Fibroblast of villous mesenchyme (primary cell): ENCODE data around the gene CCDC70. TPM values are rescaled to one million over a fixed set of nuclear protein-coding genes. Genes with fewer than 3 reads are reported as not detected.
A peak's percentile ranks its signal among the peaks of the same experiment; 100 is the strongest.

Source experiments
- DNase-seq: peaks from one replicate; pipeline ENCODE4 v3.0.0-alpha.2; 2010; ENCODE audit warnings: low read depth
- H3K4me3 ChIP-seq: 2 replicates; pipeline ENCODE4 v1.5.1; 2011; ENCODE audit warnings: low read depth, mild to moderate bottlenecking, low read length
- CTCF ChIP-seq: IDR thresholded peaks from 2 replicates; pipeline ENCODE4 v1.5.1; 2012; ENCODE audit warnings: low read depth, mild to moderate bottlenecking, low read length; ENCODE audit not compliant: insufficient read depth
- total RNA-seq: library from RNA; depleted of rRNA; stranded (reverse); fragments of >200 nt; gene quantifications from 2 replicates; pipeline ENCODE4 v1.2.3, GENCODE V29; 2012

Gene CCDC70
- total RNA-seq, 1 donor, result not detected

DNA sequence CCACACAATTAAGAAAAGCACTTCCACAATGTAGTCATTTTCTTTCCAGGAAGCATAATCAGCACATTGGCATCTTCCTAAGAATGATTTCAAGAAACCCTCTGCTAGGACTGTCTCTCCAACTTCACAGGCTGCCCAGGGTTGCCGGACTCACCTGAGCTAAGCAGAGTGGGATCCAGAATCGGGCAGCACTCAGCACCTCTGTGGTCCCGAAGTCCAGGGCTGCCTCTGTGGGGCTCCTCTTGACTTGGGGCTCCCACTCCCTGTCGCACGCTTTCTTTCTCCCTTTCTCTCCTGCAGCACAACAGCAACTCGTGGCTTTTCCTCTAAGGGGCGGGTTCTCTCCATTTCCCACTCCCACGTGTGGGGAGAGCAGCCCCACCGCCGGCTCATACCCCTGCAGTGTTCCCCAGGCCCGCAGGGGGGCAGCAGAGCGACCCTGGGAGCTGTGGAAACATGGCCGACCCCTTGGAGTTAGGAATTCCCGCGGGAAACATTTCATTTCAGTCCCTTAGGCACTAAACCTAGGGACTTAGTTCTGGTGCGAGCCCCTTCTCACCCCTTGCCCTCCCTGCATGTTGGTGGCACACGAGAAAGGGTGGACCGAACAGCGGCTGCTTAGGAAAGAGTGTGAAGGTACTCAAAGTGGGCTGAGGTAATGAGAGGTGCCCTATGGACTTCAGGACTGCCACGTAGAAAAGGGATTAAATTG lies 16.8 kb upstream of the CCDC70 start, which contains the start of gene TMEM272:
TSS of gene TMEM272 (minus strand) at position 316 of the 712 bp plus-strand sequence. CDS start 6,647 bp downstream, outside the sequence.
- peak; percentile 96 for TF ChIP-seq CTCF
- peak within 1 kb of the TSS; percentile 23 for H3K4me3 ChIP-seq
- peak; percentile 28 for DNase-seq

DNA sequence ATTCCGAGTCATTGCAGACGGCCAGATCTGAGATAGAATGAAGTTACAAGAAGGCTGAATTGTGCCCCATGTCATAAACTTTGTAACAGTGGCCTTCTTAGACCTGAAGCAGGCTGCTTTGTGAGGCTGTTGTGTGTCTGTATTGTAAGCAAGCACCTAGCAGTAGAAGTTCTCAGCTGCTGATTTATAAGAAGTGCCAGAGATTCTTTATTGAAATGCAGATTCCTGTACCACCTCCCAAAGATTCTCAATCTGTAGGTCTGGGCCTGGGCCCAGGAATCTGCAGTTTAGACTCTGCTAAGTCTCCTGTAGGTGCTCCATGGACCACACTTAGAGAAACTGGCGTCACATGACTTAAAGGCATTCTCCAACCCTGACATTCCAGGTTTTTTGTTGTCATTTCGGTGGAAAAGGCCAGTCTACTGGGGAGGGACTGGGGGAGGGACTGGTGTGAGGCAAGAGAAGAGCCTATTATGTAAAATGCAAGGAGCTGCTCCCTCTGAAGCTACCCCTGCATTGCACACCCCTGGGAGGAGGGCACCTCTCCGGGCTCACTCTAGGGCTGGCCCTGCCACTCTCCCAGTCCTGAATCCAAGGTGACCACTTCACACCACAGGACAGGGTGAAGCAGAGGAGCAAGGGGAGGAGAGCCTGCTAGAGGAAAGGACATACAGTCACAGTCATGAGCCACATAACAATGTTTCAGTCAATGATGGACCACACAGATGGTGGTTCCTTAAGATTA lies 16.0 kb upstream of the CCDC70 start:
- DNase-seq, result no peak
- no peak for TF ChIP-seq CTCF
- H3K4me3 ChIP-seq, result no peak overlapping the region

- no peak for TF ChIP-seq CTCF
- no peak overlapping the region for H3K4me3 ChIP-seq
- no peak for DNase-seq
Measured at GRCh38 chr13:51846756-51847155, 15.0 kb upstream of the CCDC70 start.

- DNase-seq, result peak; percentile 65
- TF ChIP-seq CTCF, result no peak
- no peak overlapping the region for H3K4me3 ChIP-seq
Measured at GRCh38 chr13:51848674-51849073, 13.1 kb upstream of the CCDC70 start.

GRCh38 chr13:51849145-51850101 lies 12.3 kb upstream of the CCDC70 start:
- H3K4me3 ChIP-seq, result no peak overlapping the region
- DNase-seq, result peak; percentile 54
- TF ChIP-seq CTCF, result peak; percentile 57

DNA sequence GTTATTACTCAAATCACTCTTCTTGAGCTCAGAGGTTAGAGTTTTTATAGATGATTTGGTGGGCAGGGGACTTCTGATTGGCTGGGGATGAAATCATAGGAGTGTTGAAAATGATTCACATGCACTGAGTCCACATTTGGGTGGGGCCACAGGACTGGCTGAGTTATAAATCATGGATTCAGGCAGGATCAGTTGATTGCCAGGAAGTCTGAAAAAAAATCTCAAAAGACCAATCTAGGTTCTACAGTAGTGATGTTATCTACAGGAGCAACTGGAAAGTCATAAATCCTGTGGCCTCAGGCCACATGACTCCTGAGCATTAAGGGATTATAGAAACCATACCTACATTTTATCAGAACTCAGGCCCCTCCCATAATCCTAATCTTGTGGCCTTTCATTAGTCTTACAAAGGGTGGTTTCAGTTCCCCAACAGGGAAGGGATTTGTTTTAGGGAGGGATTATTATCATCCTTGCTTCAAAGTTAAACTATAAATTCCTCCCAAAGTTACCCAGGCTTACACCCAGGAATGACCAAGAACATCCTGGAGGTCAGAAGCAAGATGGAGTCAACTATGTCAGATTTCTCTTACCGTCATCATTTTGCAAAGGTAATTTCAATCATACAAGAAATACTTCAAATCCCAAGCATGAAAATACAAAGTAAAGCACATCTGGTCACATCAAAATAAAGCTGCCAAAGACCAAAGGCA lies 5.6 kb upstream of the CCDC70 start:
- no peak for TF ChIP-seq CTCF

More for the DNA sequence above, 5.6 kb upstream of the CCDC70 start:
- no peak for DNase-seq
- H3K4me3 ChIP-seq, result no peak overlapping the region
